Endodermal cell (in vitro differentiated cells): ENCODE measurements around the gene NTRK2. TPM values are rescaled to one million over a fixed set of nuclear protein-coding genes. Genes with fewer than 3 reads are reported as not detected.

Experiments used
- DNase-seq: peaks from one replicate; pipeline ENCODE4 v3.0.0-alpha.2; 2017
- H3K27ac ChIP-seq: 2 replicates; pipeline ENCODE4 v1.5.1; 2013; ENCODE audit warnings: mild to moderate bottlenecking, low read depth, low read length, moderate library complexity
- H3K27me3 ChIP-seq: 2 replicates; pipeline ENCODE4 v1.6.1; 2013; ENCODE audit warnings: mild to moderate bottlenecking, low read length, moderate library complexity; ENCODE audit not compliant: insufficient read depth, control insufficient read depth, poor library complexity, severe bottlenecking
- H3K36me3 ChIP-seq: 2 replicates; pipeline ENCODE4 v1.7.0; 2013; ENCODE audit warnings: mild to moderate bottlenecking, low read length, moderate library complexity; ENCODE audit not compliant: control insufficient read depth, insufficient read depth
- H3K4me1 ChIP-seq: one replicate; pipeline ENCODE4 v1.7.0; 2013; ENCODE audit warnings: low read length; ENCODE audit not compliant: control insufficient read depth, insufficient read depth
- H3K4me3 ChIP-seq: 2 replicates; pipeline ENCODE4 v1.5.1; 2013; ENCODE audit warnings: mild to moderate bottlenecking, low read length, moderate library complexity
- H3K9ac ChIP-seq: 2 replicates; pipeline ENCODE4 v1.6.1; 2013; ENCODE audit warnings: mild to moderate bottlenecking, low read length, moderate library complexity; ENCODE audit not compliant: poor library complexity, severe bottlenecking; ENCODE audit errors: extremely low read depth
- H3K9me3 ChIP-seq: 2 replicates; pipeline ENCODE4 v1.6.1; 2013; ENCODE audit warnings: mild to moderate bottlenecking, low read length, moderate library complexity; ENCODE audit not compliant: control insufficient read depth
- H3K27ac Mint-ChIP-seq: 2 replicates; pipeline ENCODE4 v1.8.0; 2020; ENCODE audit warnings: mixed read lengths
- H3K27me3 Mint-ChIP-seq: 2 replicates; pipeline ENCODE4 v1.8.0; 2021; ENCODE audit warnings: mild to moderate bottlenecking, mixed read lengths; ENCODE audit not compliant: insufficient read depth
- H3K36me3 Mint-ChIP-seq: 2 replicates; pipeline ENCODE4 v1.8.0; 2020; ENCODE audit warnings: low read depth, mixed read lengths
- H3K4me1 Mint-ChIP-seq: 2 replicates; pipeline ENCODE4 v1.8.0; 2020; ENCODE audit warnings: mixed read lengths
- H3K4me3 Mint-ChIP-seq: 2 replicates; pipeline ENCODE4 v1.8.0; 2020; ENCODE audit warnings: mild to moderate bottlenecking, moderate library complexity, mixed read lengths
- H3K9me3 Mint-ChIP-seq: 2 replicates; pipeline ENCODE4 v1.8.0; 2020; ENCODE audit warnings: mild to moderate bottlenecking, mixed read lengths
- CTCF ChIP-seq: fragments of 200-600 bp; sonication (generic); conservative IDR thresholded peaks from 2 replicates; pipeline ENCODE4 v1.5.0; 2021; ENCODE audit warnings: antibody characterized with exemption, mild to moderate bottlenecking
- WGBS, 2 experiments: methylation state at CpG; one replicate each; pipeline versions ENCODE4 v1.1.5 to v1.1.7; 2013; ENCODE audit warnings: missing lambda C conversion rate in 2 of 2, mixed read lengths in 1 of 2; ENCODE audit not compliant: insufficient coverage in 1 of 2, insufficient read length in 1 of 2; 5-methylcytosine and 5-hydroxymethylcytosine counted together
- total RNA-seq, 2 donors: library from RNA; stranded (reverse); fragmentation: NEBNext Ultra II Directional in 1 of 2; extraction: Animal tissue kit (Norgen Biotek cat#: 25700) in 1 of 2; gene quantifications; 2 replicates in 1 of 2; 3 replicates in 1 of 2; pipeline ENCODE4 v1.2.1, GENCODE V29; 2021

NTRK2 gene
- total RNA-seq, 2 donors from 2014 or later: 0.09 to 0.18 TPM

- 93 to 97% methylated on average over 5 of the region's 5 CpGs for WGBS, 2 experiments
- no peaks in the 10 kb centered on the region for H3K4me1 ChIP-seq
- H3K27me3 Mint-ChIP-seq: no peaks in the 10 kb centered on the region
- no peak overlapping the region for H3K27ac ChIP-seq
- H3K36me3 Mint-ChIP-seq: no peaks in the 10 kb centered on the region
- H3K9ac ChIP-seq: no peak overlapping the region
- no peak for TF ChIP-seq CTCF
- H3K36me3 ChIP-seq: no peaks in the 10 kb centered on the region
- H3K4me3 Mint-ChIP-seq: no peak overlapping the region
- H3K27me3 ChIP-seq: no peaks in the 10 kb centered on the region
- no peaks in the 10 kb centered on the region for H3K9me3 Mint-ChIP-seq
- peaks cover 19% of the 10 kb centered on the region for H3K4me1 Mint-ChIP-seq
- no peak overlapping the region for H3K27ac Mint-ChIP-seq
- H3K9me3 ChIP-seq: peaks cover 5% of the 10 kb centered on the region
- no peak overlapping the region for H3K4me3 ChIP-seq
- no peak for DNase-seq
Observed at GRCh38 chr9:84841931-84842330, 172.4 kb downstream of the NTRK2 start.

- H3K9me3 Mint-ChIP-seq: no peaks in the 10 kb centered on the region
- Histone ChIP-seq H3K9ac (no peak overlapping the region), H3K27ac (no peak overlapping the region), H3K4me1 (no peaks in the 10 kb centered on the region), H3K4me3 (no peak overlapping the region), H3K9me3 (peaks cover 5% of the 10 kb centered on the region), H3K36me3 (no peaks in the 10 kb centered on the region), H3K27me3 (no peaks in the 10 kb centered on the region)
- H3K4me1 Mint-ChIP-seq: peaks cover 19% of the 10 kb centered on the region
- 78 to 100% methylated on average over 1 to 5 of the region's 5 CpGs for WGBS, 2 experiments
- no peak overlapping the region for H3K4me3 Mint-ChIP-seq
- no peak for TF ChIP-seq CTCF
- peak; percentile 65 for DNase-seq
- no peak overlapping the region for H3K27ac Mint-ChIP-seq
- H3K27me3 Mint-ChIP-seq: no peaks in the 10 kb centered on the region
- H3K36me3 Mint-ChIP-seq: no peaks in the 10 kb centered on the region
Observed at GRCh38 chr9:84843175-84843824, 173.8 kb downstream of the NTRK2 start.

GRCh38 chr9:84845956-84846900 lies 176.7 kb downstream of the NTRK2 start:
- H3K27ac ChIP-seq: peak overlapping the region; percentile 89
- H3K9ac ChIP-seq: no peak overlapping the region
- no peak for TF ChIP-seq CTCF
- Mint-ChIP-seq H3K9me3 (no peaks in the 10 kb centered on the region), H3K4me1 (peaks cover 17% of the 10 kb centered on the region), H3K27me3 (no peaks in the 10 kb centered on the region), H3K36me3 (no peaks in the 10 kb centered on the region), H3K27ac (no peak overlapping the region), H3K4me3 (no peak overlapping the region)
- no peaks in the 10 kb centered on the region for H3K4me1 ChIP-seq
- peaks cover 5% of the 10 kb centered on the region for H3K9me3 ChIP-seq
- WGBS, 2 experiments: 82 to 83% methylated on average over 4 to 7 of the region's 7 CpGs
- H3K36me3 ChIP-seq: no peaks in the 10 kb centered on the region
- H3K4me3 ChIP-seq: no peak overlapping the region
- no peak for DNase-seq
- no peaks in the 10 kb centered on the region for H3K27me3 ChIP-seq
